Retinal pigment epithelial cell (primary cell): ENCODE data around the gene LHFPL2.

ENCODE experiments used
- DNase-seq: peaks from one replicate; pipeline ENCODE4 v3.0.0-alpha.2; 2010; ENCODE audit warnings: low read depth
- H3K4me3 ChIP-seq: 2 replicates; pipeline ENCODE4 v1.5.1; 2011; ENCODE audit warnings: mild to moderate bottlenecking, low read length, control low read depth, moderate library complexity
- CTCF ChIP-seq: conservative IDR thresholded peaks from 2 replicates; pipeline ENCODE4 v1.5.1; 2011; ENCODE audit warnings: low read depth, low read length, control low read depth, inconsistent platforms

The LHFPL2 gene

GRCh38 chr5:78508186-78508765, 140.3 kb downstream of the LHFPL2 start:
- no peak for TF ChIP-seq CTCF
- H3K4me3 ChIP-seq: no peak overlapping the region
- DNase-seq: no peak

GRCh38 chr5:78507531-78507930, 141.0 kb downstream of the LHFPL2 start:
- DNase-seq: no peak
- H3K4me3 ChIP-seq: no peak overlapping the region
- TF ChIP-seq CTCF: no peak

GRCh38 chr5:78506261-78507024, 142.1 kb downstream of the LHFPL2 start:
- no peak overlapping the region for H3K4me3 ChIP-seq
- DNase-seq: no peak
- no peak for TF ChIP-seq CTCF

- no peak for TF ChIP-seq CTCF
- H3K4me3 ChIP-seq: no peak overlapping the region
- DNase-seq: no peak
These were observed 142.7 kb downstream of the LHFPL2 start for GRCh38 chr5:78505860-78506259.

GRCh38 chr5:78504704-78505677, 143.6 kb downstream of the LHFPL2 start:
- peak; percentile 95 for DNase-seq
- H3K4me3 ChIP-seq: no peak overlapping the region
- no peak for TF ChIP-seq CTCF

GRCh38 chr5:78503958-78504653, 144.5 kb downstream of the LHFPL2 start:
- H3K4me3 ChIP-seq: no peak overlapping the region
- DNase-seq: no peak

More at GRCh38 chr5:78503958-78504653, 144.5 kb downstream of the LHFPL2 start:
- TF ChIP-seq CTCF: no peak
